HK-2 (cell line): Measurements from ENCODE around the gene LPO.

ENCODE experiments used
- DNase-seq: peaks from one replicate; pipeline ENCODE4 v3.0.0-alpha.2; 2018; ENCODE audit not compliant: unreplicated experiment

LPO gene

DNA sequence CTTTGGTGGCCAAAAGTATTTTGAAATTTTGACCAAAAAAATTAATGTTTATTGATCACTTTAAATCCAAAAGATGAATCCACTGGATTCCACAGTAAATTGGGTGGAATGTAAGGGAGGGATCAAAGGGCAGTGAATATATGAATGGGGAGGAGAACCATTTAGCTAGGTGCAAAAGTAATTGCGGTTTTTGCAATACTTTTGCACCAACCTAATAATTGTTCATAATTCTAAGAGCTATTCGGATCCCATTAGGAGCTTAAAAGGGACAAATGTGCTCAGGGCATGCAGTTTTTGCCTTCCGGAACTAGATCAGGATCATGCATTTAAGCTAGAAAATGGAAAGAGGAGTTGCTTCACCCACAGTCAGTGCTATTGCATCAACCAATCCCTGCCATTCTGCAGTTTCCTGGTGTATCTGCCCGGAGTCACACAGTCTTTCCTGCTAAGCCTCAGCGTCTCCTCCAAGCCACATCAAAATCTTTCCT is at the start of gene LPO:
TSS of gene LPO (plus strand) at position 438 of the 488 bp plus-strand sequence. CDS start 4,396 bp downstream, outside the sequence.
- DNase-seq: no peak

GRCh38 chr17:58189436-58190146 is 48.8 kb upstream of the LPO start:
- DNase-seq: peak; percentile 72

- DNase-seq: no peak
Measured at GRCh38 chr17:58191241-58191896, 47.0 kb upstream of the LPO start.

DNA sequence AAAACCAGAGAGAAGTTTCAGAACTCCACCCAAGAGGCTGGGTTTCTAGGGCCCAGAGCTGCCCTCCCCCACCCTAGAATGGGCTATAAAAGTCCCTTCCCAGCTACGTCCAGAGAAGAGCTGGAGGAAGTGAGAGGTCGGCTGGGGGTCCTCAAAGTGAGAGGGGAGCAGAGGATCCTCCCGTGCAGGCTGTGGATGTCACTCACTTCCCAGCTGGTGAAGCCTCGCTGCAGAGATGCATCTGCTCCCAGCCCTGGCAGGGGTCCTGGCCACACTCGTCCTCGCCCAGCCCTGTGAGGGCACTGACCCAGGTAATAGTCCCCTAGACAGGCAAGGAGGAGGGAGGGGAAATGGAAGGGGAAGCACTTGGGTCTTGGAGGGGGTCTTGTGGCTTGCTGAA is 45.8 kb upstream of the LPO start, which contains the start of gene EPX:
TSS of gene EPX (plus strand) at position 115 of the 400 bp plus-strand sequence. CDS start at position 236, 121 bp downstream.
- no peak for DNase-seq

GRCh38 chr17:58193641-58194255 is 44.6 kb upstream of the LPO start:
- DNase-seq: no peak

DNA sequence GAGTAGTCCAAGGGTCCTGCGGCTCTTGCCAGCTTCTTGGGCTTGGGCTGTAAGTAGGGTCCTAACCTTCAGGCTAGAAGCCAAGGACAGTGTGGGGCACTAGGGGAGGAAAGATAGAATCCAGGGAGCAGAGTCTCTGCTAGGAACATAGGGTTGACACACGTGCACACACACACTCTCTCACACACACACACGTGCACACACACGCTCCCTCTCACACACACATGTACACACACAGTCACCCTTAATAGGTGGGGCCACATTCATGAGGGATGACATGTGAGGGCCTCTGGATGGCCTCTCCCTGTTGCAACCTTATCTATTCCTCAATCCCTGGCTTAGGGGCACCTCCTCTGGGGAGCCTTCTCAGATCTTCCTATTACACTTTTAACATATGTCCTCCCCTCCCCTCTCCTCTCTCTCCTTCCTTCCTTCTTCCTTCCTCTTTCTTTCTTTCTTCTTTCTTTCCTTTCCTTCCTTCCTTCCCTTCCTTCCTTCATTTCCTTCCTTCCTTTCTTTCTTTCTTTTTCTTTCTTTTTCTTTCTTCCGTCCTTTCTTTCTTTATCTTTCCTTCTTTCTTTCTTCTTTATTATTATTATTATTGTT is 42.8 kb upstream of the LPO start:
- no peak for DNase-seq

GRCh38 chr17:58196610-58197009 is 41.8 kb upstream of the LPO start:
- DNase-seq: no peak

DNA sequence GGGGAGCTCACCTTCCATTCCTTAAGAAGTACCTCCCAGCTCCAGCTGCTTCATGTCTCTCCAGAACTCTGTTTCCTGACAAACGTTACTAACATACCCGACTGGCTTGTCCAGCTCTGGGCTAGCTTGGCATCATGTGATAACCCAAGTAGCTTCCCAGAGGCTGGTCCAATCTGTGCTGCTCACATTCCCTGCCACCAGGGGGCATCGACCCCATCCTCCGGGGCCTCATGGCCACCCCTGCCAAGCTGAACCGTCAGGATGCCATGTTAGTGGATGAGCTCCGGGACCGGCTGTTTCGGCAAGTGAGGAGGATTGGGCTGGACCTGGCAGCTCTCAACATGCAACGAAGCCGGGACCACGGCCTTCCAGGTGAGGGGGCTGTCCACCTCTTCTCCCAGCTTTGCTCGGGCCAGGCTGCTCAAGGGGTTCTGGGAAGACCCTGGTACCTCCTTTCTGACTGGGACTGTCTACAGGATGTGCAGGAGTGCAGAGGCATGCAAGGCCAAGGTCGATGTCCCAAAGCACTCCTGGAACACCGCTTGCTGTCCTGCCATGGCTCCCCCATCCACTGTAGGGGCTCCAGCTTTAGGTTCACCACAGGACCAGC is 38.3 kb upstream of the LPO start:
- peak; percentile 59 for DNase-seq

- no peak for DNase-seq
Measured at GRCh38 chr17:58202859-58203258, 35.5 kb upstream of the LPO start.

GRCh38 chr17:58204796-58205195 is 33.6 kb upstream of the LPO start:
- no peak for DNase-seq

- no peak for DNase-seq
Measured at GRCh38 chr17:58205936-58206335, 32.4 kb upstream of the LPO start.

DNA sequence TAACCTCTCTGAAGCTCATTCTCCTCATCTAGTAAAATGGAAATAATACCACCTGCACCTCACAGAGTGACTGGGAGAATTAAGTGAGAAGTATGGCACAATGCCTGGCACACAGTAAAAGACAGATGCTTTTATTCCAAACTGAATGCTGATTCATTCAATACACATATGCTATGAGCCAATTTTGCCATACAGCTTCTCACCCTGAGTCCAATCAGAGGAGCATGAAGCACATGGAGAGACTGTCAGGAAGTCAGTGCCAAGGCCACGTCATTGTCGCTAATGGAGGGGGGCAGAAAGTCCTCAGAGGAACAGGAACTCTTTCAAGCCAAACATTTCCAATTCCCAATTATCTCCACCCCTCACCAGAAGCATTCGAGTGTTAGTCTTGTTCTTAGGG is 30.9 kb upstream of the LPO start:
- no peak for DNase-seq

GRCh38 chr17:58208344-58208743 is 30.0 kb upstream of the LPO start:
- no peak for DNase-seq

GRCh38 chr17:58210922-58211321 is 27.5 kb upstream of the LPO start:
- DNase-seq: no peak

GRCh38 chr17:58215685-58216084 is 22.7 kb upstream of the LPO start:
- DNase-seq: no peak

- DNase-seq: no peak
Measured at GRCh38 chr17:58217766-58218165, 20.6 kb upstream of the LPO start.

- peak; percentile 96 for DNase-seq
Measured at GRCh38 chr17:58219007-58219788, 19.2 kb upstream of the LPO start, which contains the start of gene MKS1. TSS of gene MKS1 (minus strand) at chr17:58219255. CDS start at chr17:58219230, 25 bp downstream.

DNA sequence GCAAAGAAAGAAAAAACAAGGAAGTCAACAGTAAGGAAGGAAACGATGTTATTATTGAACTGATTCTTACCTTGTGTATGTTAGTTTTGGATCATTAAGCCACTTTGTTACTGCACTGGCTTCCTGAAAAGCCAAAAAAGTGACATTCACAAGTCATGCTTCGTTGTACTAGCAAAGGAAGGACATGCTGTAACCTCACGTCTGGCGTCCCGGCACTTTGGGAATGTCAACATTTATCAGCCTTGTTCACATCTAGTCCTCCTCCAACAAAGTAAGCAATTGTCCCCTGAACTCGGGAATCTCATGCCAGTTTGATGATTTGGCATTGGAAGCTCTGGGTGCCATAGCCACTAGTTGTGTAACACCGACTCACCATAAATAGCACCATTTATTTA is 18.6 kb upstream of the LPO start:
- DNase-seq: no peak

- DNase-seq: no peak
Measured at GRCh38 chr17:58224315-58224714, 14.1 kb upstream of the LPO start.

GRCh38 chr17:58227733-58228132 is 10.7 kb upstream of the LPO start:
- no peak for DNase-seq

DNA sequence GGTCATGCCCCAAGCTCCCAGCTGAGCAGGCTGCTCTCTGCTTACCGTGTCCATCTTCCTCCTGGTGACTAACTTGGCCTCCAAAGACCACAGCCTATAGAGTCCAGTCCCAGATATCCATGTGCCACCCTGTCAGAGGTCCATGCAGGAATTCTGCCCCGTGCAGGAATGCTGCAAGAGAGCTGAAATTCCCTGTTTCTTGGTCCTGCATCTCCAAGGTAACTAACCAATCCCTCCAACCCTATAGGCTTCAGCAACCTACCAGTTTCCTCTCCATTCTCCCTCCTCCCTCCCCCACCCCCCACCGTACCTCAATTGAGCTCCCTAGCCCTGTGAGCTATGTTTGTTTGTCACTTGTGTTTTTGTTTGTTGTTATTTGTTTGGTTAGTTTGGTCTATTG is 9.7 kb upstream of the LPO start:
- DNase-seq: no peak
